ENCODE results near the gene CCDC126. TPM values are rescaled to one million over a fixed set of nuclear protein-coding genes. Genes with fewer than 3 reads are reported as not detected.

The CCDC126 gene
- total and polyA plus RNA-seq, 2 of the 4 experiments (the other 2 are of a cell fraction), result 4.1 to 5.6 TPM

DNA sequence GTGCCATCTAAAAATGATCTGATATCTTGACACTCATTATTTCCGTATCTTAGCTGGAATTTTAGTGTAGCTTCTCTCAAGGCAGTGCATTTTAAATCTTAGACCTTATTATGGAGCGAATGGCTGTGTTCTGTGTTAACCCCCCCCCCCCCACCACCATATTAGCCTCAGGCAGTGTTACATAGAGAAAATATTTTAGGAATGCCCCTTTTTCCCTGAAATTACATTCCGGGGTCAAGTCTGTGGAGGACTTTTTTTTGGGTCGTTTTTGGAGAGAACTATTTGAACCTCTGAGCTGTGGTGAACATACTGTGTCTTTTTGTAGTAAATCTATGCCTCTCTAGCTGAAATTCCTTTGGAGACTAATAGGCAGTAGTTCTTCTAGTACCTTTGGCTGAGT lies 3.1 kb downstream of the CCDC126 start:
- Histone ChIP-seq H3K18ac (ENCODE audit: low read depth, low read length) (no peak overlapping the region), H4K5ac (ENCODE audit: low read depth, low read length) (no peak overlapping the region), H4K91ac (ENCODE audit: insufficient read depth, low read depth, low read length) (no peak overlapping the region), H2AFZ (replicated peaks; ENCODE audit: low read length, poor library complexity) (no peak overlapping the region), H4K8ac (ENCODE audit: low read depth in 2 of 2, low read length in 2 of 2) (no peak overlapping the region), H3K79me1 (ENCODE audit: low read depth in 1 of 2, low read length in 2 of 2) (peaks cover 18 to 29% of the 10 kb centered on the region in 2 experiments), H3K9me3 (ENCODE audit: control insufficient read depth, insufficient read depth, low read length) (no peaks in the 10 kb centered on the region), H3K4me3 (ENCODE audit: insufficient read depth, low read depth, low read length) (no peak overlapping the region), H3K14ac (replicated peaks; ENCODE audit: low read depth, low read length) (no peak overlapping the region), H2BK15ac (ENCODE audit: low read depth, low read length) (no peak overlapping the region), H3K27ac (ENCODE audit: insufficient read depth, low read length) (no peak overlapping the region), H3K4me1 (ENCODE audit: control insufficient read depth, insufficient read depth, low read length) (peaks cover 7% of the 10 kb centered on the region), H3K4me2 (ENCODE audit: low read depth, low read length) (no peak overlapping the region), H3K4ac (ENCODE audit: low read depth, low read length) (no peak overlapping the region), H2BK120ac (ENCODE audit: low read depth, low read length) (no peak overlapping the region), H3K56ac (ENCODE audit: extremely low read depth, insufficient read depth, low read length) (no peak overlapping the region), H3K36me3 (ENCODE audit: control insufficient read depth, insufficient read depth, low read length) (no peaks in the 10 kb centered on the region), H3K27me3 (ENCODE audit: control insufficient read depth, insufficient read depth, low read length) (peaks cover 4% of the 10 kb centered on the region; the same call in 1 of the 2 replicates), H2BK20ac (ENCODE audit: low read depth, low read length) (no peak overlapping the region), H3K23ac (ENCODE audit: low read depth, low read length) (no peak overlapping the region), H2AK5ac (ENCODE audit: low read depth, low read length) (no peak overlapping the region), H3K9me1 (ENCODE audit: insufficient read depth, low read length) (0 out of 2 replicates have a peak, but pooled peaks cover 2% of the 10 kb centered on the region), H3K9ac (ENCODE audit: low read depth, low read length) (no peak overlapping the region), H2BK5ac (ENCODE audit: low read depth, low read length, poor library complexity, severe bottlenecking) (no peak overlapping the region), H2AK9ac (replicated peaks; ENCODE audit: low read depth, low read length, poor library complexity) (no peak overlapping the region), H4K20me1 (ENCODE audit: insufficient read depth, low read length) (peaks cover 3% of the 10 kb centered on the region)
- in situ Hi-C loops (cut with MboI; ENCODE audit: low sequenced_read_pairs) (no loop called here), intact Hi-C loops (cut with micrococcal nuclease) (no loop called here), dilution Hi-C loops (cut with HindIII; ENCODE audit: low sequenced_read_pairs, unreplicated experiment) (no loop called here)
- CTCF ChIA-PET, result interaction anchor here (0.7 kb wide), 1 partner anchor 342 kb away, joined by 3 read pairs; no protein-coding TSS in a partner anchor
- BruUV-seq (replicated peaks), result no TSS peak
- no peak for TF ChIP-seq FOS (IDR thresholded peaks at IDR 0.05; ENCODE audit: low read depth, low read length)
- no peak for TF ChIP-seq CEBPB (IDR thresholded peaks at IDR 0.05; ENCODE audit: low read depth, low read length)
- no peak for TF ChIP-seq CHD1 (IDR thresholded peaks at IDR 0.05; ENCODE audit: low read depth, low read length)
- no peak for TF ChIP-seq MAFK (IDR thresholded peaks at IDR 0.05; ENCODE audit: low read depth, low read length)
- TF ChIP-seq POLR2A (IDR thresholded peaks at IDR 0.05; ENCODE audit: low read depth, low read length), result no peak
- no peak for TF ChIP-seq NFE2L2 (IDR thresholded peaks at IDR 0.05; ENCODE audit: low read depth, low read length)
- TF ChIP-seq, protein P1, sequence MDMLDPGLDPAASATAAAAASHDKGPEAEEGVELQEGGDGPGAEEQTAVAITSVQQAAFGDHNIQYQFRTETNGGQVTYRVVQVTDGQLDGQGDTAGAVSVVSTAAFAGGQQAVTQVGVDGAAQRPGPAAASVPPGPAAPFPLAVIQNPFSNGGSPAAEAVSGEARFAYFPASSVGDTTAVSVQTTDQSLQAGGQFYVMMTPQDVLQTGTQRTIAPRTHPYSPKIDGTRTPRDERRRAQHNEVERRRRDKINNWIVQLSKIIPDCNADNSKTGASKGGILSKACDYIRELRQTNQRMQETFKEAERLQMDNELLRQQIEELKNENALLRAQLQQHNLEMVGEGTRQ (IDR thresholded peaks at IDR 0.05; ENCODE audit: low read depth, low read length), result no peak
- no peak for TF ChIP-seq MXI1 (IDR thresholded peaks at IDR 0.05; ENCODE audit: borderline replicate concordance, low read depth, low read length)
- TF ChIP-seq BHLHE40 (IDR thresholded peaks at IDR 0.05; ENCODE audit: low read depth, low read length), result no peak
- TF ChIP-seq, protein P2, sequence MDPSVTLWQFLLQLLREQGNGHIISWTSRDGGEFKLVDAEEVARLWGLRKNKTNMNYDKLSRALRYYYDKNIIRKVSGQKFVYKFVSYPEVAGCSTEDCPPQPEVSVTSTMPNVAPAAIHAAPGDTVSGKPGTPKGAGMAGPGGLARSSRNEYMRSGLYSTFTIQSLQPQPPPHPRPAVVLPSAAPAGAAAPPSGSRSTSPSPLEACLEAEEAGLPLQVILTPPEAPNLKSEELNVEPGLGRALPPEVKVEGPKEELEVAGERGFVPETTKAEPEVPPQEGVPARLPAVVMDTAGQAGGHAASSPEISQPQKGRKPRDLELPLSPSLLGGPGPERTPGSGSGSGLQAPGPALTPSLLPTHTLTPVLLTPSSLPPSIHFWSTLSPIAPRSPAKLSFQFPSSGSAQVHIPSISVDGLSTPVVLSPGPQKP (IDR thresholded peaks at IDR 0.05; ENCODE audit: borderline replicate concordance, low read depth, low read length), result no peak
- no peak for TF ChIP-seq RCOR1 (IDR thresholded peaks at IDR 0.05; ENCODE audit: insufficient replicate concordance, low read length)
- no peak for TF ChIP-seq RFX5 (IDR thresholded peaks at IDR 0.05; ENCODE audit: low read depth, low read length)
- TF ChIP-seq SMC3 (IDR thresholded peaks at IDR 0.05; ENCODE audit: low read depth, low read length), result no peak
- no peak for TF ChIP-seq RAD21 (IDR thresholded peaks at IDR 0.05; ENCODE audit: low read length)
- TF ChIP-seq, protein P3, sequence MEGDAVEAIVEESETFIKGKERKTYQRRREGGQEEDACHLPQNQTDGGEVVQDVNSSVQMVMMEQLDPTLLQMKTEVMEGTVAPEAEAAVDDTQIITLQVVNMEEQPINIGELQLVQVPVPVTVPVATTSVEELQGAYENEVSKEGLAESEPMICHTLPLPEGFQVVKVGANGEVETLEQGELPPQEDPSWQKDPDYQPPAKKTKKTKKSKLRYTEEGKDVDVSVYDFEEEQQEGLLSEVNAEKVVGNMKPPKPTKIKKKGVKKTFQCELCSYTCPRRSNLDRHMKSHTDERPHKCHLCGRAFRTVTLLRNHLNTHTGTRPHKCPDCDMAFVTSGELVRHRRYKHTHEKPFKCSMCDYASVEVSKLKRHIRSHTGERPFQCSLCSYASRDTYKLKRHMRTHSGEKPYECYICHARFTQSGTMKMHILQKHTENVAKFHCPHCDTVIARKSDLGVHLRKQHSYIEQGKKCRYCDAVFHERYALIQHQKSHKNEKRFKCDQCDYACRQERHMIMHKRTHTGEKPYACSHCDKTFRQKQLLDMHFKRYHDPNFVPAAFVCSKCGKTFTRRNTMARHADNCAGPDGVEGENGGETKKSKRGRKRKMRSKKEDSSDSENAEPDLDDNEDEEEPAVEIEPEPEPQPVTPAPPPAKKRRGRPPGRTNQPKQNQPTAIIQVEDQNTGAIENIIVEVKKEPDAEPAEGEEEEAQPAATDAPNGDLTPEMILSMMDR (conservative IDR thresholded peaks at IDR 0.05; ENCODE audit: low read depth, low read length), result no peak
- WGBS, 2 experiments (ENCODE audit: extremely low coverage in 2 of 2, insufficient read length in 1 of 2), result 100% methylated on average over 1 of the region's 4 CpGs; no CpG with 5 or more reads in 1 of the 2 experiments
- POLR2A ChIA-PET (ENCODE audit: unreplicated experiment), result no interaction called here
- no peak for DNase-seq
- ATAC-seq (ENCODE audit: low read depth), result no peak

All from IMR-90 (cell line).